ENCODE results near the gene LRRC51. TPM values are rescaled to one million over a fixed set of nuclear protein-coding genes. Genes with fewer than 3 reads are reported as not detected.

LRRC51 gene
- total RNA-seq, 1 experiment from 2014 or later: 13.4 TPM

GRCh38 chr11:72135891-72136683 lies 55.4 kb downstream of the LRRC51 start:
- no peak overlapping the region for H3K4me3 ChIP-seq (ENCODE audit: low read depth in 2 of 2, low read length in 2 of 2)
- CTCF ChIA-PET: interaction anchor here (0.5 kb wide), 1 partner anchor 359 kb away, joined by 6 read pairs; no protein-coding TSS in a partner anchor
- POLR2A ChIA-PET: no interaction called here

More at GRCh38 chr11:72135891-72136683, 55.4 kb downstream of the LRRC51 start:
- H3K27me3 ChIP-seq (ENCODE audit: control insufficient read depth, insufficient read depth, low read length): peaks cover 7% of the 10 kb centered on the region; the same call in 1 of the 2 replicates
- no peaks in the 10 kb centered on the region for H3K4me1 ChIP-seq (ENCODE audit: control insufficient read depth, insufficient read depth, low read length)
- no TSS peak for BruUV-seq (replicated peaks)
- DNase-seq (ENCODE audit: low read depth, low spot score): no peak
- no peak overlapping the region for H3K27ac ChIP-seq (ENCODE audit: low read length)
- H3K9me3 ChIP-seq (ENCODE audit: control insufficient read depth, insufficient read depth, low read depth, low read length): no peaks in the 10 kb centered on the region
- in situ Hi-C loops (cut with HindIII; ENCODE audit: low pct_unique_long_range_greater_than_20kb, low sequenced_read_pairs): no loop called here
- ATAC-seq: no peak; the same call in 1 of the 2 replicates
- no peaks in the 10 kb centered on the region for H3K36me3 ChIP-seq (ENCODE audit: control insufficient read depth, insufficient read depth, low read length)
- TF ChIP-seq REST (IDR thresholded peaks at IDR 0.05; ENCODE audit: insufficient read depth in 1 of 2, low read depth in 2 of 2, low read length in 1 of 2): no peak
- TF ChIP-seq POLR2AphosphoS5 (IDR thresholded peaks at IDR 0.05; ENCODE audit: low read depth, low read length): no peak
- TF ChIP-seq CTCF (IDR thresholded peaks at IDR 0.05): no peak
- no peak for TF ChIP-seq TCF7L2 (IDR thresholded peaks at IDR 0.05; ENCODE audit: low read depth, low read length)
- TF ChIP-seq SIN3A (IDR thresholded peaks at IDR 0.05; ENCODE audit: borderline replicate concordance, insufficient read depth, low read depth, low read length): no peak
- intact Hi-C loops (cut with micrococcal nuclease; ENCODE audit: unreplicated experiment): no loop called here
